ENCODE measurements around the gene SAMSN1.

The SAMSN1 gene

GRCh38 chr21:14483296-14483695 lies 62.8 kb downstream of the SAMSN1 start:
- DNase-seq = no peak

GRCh38 chr21:14482165-14482564 lies 64.0 kb downstream of the SAMSN1 start:
- no peak for DNase-seq

GRCh38 chr21:14480411-14481031 lies 65.6 kb downstream of the SAMSN1 start:
- no peak for DNase-seq

- no peak for DNase-seq
These were observed 66.8 kb downstream of the SAMSN1 start for GRCh38 chr21:14479241-14479786.

- DNase-seq = no peak
These were observed 68.3 kb downstream of the SAMSN1 start for GRCh38 chr21:14477841-14478240.

- no peak for DNase-seq
These were observed 69.0 kb downstream of the SAMSN1 start for GRCh38 chr21:14477133-14477532.

- no peak for DNase-seq
These were observed 71.1 kb downstream of the SAMSN1 start for GRCh38 chr21:14474995-14475394.

GRCh38 chr21:14469641-14470040 lies 76.5 kb downstream of the SAMSN1 start:
- no peak for DNase-seq

GRCh38 chr21:14466715-14467114 lies 79.4 kb downstream of the SAMSN1 start:
- DNase-seq = no peak

GRCh38 chr21:14457762-14458161 lies 88.4 kb downstream of the SAMSN1 start:
- DNase-seq = no peak

GRCh38 chr21:14456911-14457310 lies 89.2 kb downstream of the SAMSN1 start:
- DNase-seq = no peak

- DNase-seq = no peak
These were observed 91.8 kb downstream of the SAMSN1 start for GRCh38 chr21:14454016-14455009.

GRCh38 chr21:14453339-14454015 lies 92.6 kb downstream of the SAMSN1 start:
- no peak for DNase-seq

GRCh38 chr21:14452727-14453241 lies 93.3 kb downstream of the SAMSN1 start:
- no peak for DNase-seq

GRCh38 chr21:14452031-14452726 lies 93.9 kb downstream of the SAMSN1 start:
- no peak for DNase-seq

- no peak for DNase-seq
These were observed 94.6 kb downstream of the SAMSN1 start for GRCh38 chr21:14451546-14451945.

- no peak for DNase-seq
These were observed 97.3 kb downstream of the SAMSN1 start for GRCh38 chr21:14448784-14449183.

- DNase-seq = no peak
These were observed 107.9 kb downstream of the SAMSN1 start for GRCh38 chr21:14438211-14438610.

- DNase-seq = no peak
These were observed 110.7 kb downstream of the SAMSN1 start for GRCh38 chr21:14435423-14435822.

Measured in NCI-H510A treated with DMSO at 0.1 percent for 48 hours (cell line).